Measurements from ENCODE around the gene RANBP3.
"Not testable (repeated sequence)": the region's sequence is repeated elsewhere in the genome, so short reads cannot be mapped to it uniquely, and the experiment has no call there.

RANBP3 gene

GRCh38 chr19:5883157-5883873 is 94.6 kb downstream of the RANBP3 start:
- not testable (repeated sequence) for DNase-seq (ENCODE audit: low read depth in 2 of 2)

- no peak for DNase-seq (ENCODE audit: low read depth in 2 of 2)
These were observed 95.4 kb downstream of the RANBP3 start for GRCh38 chr19:5882421-5882968.

GRCh38 chr19:5881543-5882299 is 96.2 kb downstream of the RANBP3 start:
- no peak for DNase-seq (ENCODE audit: low read depth in 2 of 2)

GRCh38 chr19:5880604-5881078 is 97.3 kb downstream of the RANBP3 start:
- DNase-seq (ENCODE audit: low read depth in 2 of 2), result no peak

- DNase-seq (ENCODE audit: low read depth in 2 of 2), result no peak
These were observed 97.7 kb downstream of the RANBP3 start for GRCh38 chr19:5880196-5880595.

GRCh38 chr19:5877882-5878281 is 100.1 kb downstream of the RANBP3 start:
- DNase-seq (ENCODE audit: low read depth in 2 of 2), result no peak

- DNase-seq (ENCODE audit: low read depth in 2 of 2), result no peak
These were observed 100.5 kb downstream of the RANBP3 start for GRCh38 chr19:5877427-5877826.

- not testable (repeated sequence) for DNase-seq (ENCODE audit: low read depth in 2 of 2)
These were observed 103.4 kb downstream of the RANBP3 start for GRCh38 chr19:5874496-5874895.

- DNase-seq (ENCODE audit: low read depth in 2 of 2), result no peak
These were observed 104.2 kb downstream of the RANBP3 start for GRCh38 chr19:5873617-5874199.

GRCh38 chr19:5870986-5871394 is 107.0 kb downstream of the RANBP3 start:
- no peak for DNase-seq (ENCODE audit: low read depth in 2 of 2)

- DNase-seq (ENCODE audit: low read depth in 2 of 2), result no peak
These were observed 110.5 kb downstream of the RANBP3 start for GRCh38 chr19:5867201-5868136.

Data from stimulated activated CD8-positive, alpha-beta memory T cell treated with anti-CD3 and anti-CD28 coated beads, Interleukin-15, amount 100 ng/mL, for 48 hours (primary cell).